GM18511 (cell line): ENCODE data around the gene ZCCHC8.
"Not testable (repeated sequence)": the region's sequence is repeated elsewhere in the genome, so short reads cannot be mapped to it uniquely, and the experiment has no call there.

Experiments used
- ATAC-seq: cut with Tn5 transposase; IDR thresholded peaks from one replicate; pipeline ENCODE4 v1.9.1; 2021; ENCODE audit warnings: mild to moderate bottlenecking, moderate library complexity; ENCODE audit not compliant: unreplicated experiment

Gene ZCCHC8

DNA sequence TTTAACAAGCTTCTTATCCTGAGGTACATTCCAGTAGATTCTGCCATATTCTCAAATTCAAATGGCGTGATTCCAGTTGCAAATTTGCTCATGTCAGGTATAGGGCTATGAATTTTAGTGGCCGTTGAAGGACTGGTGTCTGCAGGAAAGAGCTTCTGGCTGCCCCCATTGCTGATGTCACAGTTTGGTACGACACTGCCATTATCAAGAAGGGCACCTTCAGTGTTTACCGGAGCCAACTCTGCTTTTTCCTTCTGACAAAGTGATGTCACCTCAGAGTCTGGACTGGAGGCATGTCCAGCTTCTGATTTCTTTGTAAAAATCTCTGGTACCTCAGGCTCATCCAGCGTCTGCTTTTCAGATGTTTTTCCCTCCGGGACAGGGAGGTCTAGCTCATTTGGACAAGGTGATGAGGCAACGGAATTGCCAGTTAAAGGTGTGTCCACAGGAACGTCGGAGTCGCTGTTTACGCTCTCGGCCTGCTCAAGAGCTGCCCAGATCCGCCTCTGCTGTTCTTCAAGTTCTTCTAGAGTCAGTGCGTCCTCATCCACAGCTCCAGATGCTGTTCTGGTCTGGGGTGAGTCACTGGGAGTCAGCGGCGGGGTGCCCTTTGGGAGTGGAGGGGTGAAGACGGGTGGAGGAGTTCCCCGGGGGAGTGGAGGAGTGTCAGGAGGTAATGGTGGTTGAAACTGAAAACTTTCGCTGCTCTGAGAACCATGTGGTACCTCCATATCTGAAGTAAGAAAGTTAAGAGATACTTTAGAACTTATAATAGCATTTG, 27.0 kb downstream of the ZCCHC8 start:
- peak; percentile 49 for ATAC-seq

- no peak for ATAC-seq
Measured at GRCh38 chr12:122471324-122472226, 29.2 kb downstream of the ZCCHC8 start.

DNA sequence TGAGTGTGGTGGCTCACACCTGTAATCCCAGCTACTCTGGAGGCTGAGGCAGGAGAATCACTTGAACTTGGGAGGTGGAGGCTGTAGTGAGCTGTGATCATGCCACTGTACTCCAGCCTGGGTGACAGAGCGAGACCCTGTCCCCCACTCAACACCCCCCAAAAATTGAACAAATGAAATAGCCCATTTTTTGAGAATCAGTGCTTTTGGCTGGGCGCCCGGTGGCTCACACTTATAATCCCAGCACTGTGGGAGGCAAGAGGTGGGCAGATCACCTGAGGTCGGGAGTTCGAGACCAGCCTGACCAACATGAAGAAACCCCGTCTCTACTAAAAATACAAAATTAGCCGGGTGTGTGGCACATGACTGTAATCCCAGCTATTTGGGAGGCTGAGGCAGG, 30.2 kb downstream of the ZCCHC8 start:
- not testable (repeated sequence) for ATAC-seq

DNA sequence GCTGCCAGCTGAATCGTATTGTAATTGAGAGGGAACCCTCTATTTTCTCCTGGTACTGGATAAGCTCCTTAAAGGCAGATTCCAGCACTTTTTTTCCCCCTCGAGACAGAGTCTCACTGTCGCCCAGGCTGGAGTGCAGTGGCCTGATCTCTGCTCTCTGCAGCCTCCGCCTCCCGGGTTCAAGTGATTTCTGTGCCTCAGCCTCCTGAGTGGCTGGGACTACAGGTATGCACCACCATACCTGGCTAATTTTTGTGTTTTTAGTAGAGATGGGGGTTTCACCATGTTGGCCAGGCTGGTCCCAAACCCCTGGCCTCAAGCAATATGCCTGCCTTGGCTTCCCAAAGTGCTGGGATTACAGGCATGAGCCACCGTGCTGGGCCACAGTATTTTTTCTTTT, 30.9 kb downstream of the ZCCHC8 start:
- not testable (repeated sequence) for ATAC-seq

- ATAC-seq, result no peak
Measured at GRCh38 chr12:122467983-122468382, 32.7 kb downstream of the ZCCHC8 start.

GRCh38 chr12:122464317-122465042, 36.3 kb downstream of the ZCCHC8 start:
- ATAC-seq, result not testable (repeated sequence)

- no peak for ATAC-seq
Measured at GRCh38 chr12:122460641-122461040, 40.1 kb downstream of the ZCCHC8 start.

GRCh38 chr12:122460061-122460460, 40.7 kb downstream of the ZCCHC8 start:
- ATAC-seq, result no peak

GRCh38 chr12:122459211-122459610, 41.5 kb downstream of the ZCCHC8 start:
- no peak for ATAC-seq

DNA sequence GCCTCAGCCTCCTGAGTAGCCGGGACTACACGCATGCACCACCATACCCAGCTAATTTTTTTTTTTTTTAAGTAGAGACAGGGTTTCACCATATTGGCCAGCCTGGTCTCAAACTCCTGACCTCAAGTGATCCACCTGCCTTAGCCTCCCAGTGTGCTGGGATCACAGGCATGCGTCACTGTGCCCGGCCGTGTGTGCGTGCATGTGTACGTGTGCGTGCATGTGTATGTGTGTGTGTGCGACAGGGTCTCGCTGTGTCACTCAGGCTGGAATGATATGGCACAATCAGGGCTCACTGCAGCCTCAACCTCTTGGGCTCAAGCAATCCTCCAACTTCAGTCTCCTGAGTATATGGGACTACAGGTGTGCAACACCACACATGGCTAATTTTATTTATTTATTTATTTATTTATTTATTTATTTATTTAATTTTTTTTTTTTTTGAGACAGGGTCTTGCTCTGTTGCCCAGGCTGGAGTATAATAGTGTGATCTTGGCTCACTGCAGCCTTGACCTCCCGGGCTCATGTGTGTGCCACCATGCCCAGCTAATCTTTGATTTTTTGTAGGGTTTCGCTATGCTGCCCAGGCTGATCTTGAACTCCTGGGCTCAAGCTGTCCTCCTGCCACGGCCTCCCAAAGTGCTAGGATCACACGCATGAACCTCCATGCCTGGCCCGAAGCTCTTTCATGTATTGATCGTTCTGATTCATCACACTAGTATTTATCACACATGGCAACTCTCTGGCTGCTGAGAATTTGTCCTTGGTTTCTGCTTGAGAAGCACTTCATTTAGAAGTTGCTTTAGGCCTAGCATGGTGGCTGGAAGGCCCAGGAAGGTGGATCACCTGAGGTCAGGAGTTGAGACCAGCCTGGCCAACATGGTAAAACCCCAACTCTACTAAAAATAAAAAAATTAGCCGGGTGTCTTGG, 42.4 kb downstream of the ZCCHC8 start:
- ATAC-seq, result no peak

DNA sequence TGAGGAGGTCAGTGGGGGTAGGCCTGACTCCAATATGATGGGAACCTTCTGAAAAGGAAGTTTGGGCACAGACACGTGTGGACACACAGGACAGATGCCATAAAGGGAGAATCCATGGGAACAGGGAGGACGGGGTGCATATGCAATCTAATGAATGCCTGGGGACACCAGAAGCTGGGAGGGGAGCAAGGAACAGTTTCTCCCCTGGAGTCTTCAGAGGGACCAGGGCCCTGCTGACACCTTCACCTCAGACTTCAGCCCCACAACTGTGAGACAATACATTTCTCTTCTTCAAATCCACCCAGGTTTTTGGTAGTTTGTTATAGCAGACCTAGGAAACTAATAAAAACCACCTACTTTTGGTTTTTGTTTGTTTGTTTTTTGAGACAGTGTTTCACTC, 43.1 kb downstream of the ZCCHC8 start:
- no peak for ATAC-seq

GRCh38 chr12:122454739-122455138, 46.0 kb downstream of the ZCCHC8 start:
- no peak for ATAC-seq

DNA sequence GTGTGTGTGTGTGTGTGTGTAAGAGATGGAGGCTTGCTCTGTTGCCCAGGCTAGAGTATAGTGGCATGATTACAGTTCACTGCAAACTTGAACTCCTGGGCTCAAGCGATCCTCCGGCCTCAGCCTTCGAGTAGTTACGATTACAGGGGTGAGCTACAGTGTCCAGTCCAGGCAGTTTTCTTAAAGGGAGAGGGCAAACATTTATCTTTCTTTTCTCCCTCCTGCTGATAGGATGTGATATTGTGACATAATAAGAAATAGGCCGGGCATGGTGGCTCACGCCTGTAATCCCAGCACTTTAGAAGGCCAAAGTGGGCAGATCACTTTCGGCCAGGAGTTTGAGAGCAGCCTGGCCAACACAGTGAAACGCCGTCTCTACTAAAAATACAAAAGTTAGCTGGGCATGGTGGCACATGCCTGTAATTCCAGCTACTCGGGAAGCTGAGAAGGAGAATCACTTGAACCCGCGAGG, 46.4 kb downstream of the ZCCHC8 start:
- no peak for ATAC-seq

GRCh38 chr12:122452701-122453285, 47.9 kb downstream of the ZCCHC8 start:
- no peak for ATAC-seq

- no peak for ATAC-seq
Measured at GRCh38 chr12:122449317-122449716, 51.4 kb downstream of the ZCCHC8 start.

- not testable (repeated sequence) for ATAC-seq
Measured at GRCh38 chr12:122447825-122448224, 52.9 kb downstream of the ZCCHC8 start.

DNA sequence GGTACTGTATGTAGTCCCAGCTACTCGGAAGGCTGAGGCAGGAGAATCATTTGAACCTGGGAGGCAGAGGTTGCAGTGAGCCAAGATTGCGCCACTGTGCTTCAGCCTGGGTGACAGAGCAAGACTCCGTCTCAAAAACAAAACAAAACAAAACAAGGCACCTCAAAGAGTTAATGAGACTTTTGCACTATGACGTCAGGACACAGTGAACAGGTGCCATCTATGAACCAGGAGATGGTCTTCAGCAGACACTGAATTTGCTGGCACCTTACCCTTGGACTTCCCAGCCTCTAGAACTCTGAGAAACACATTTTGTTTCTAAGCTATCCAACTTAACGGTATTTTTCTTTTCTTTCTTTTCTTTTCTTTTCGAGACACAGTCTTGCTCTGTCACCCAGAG, 54.3 kb downstream of the ZCCHC8 start:
- ATAC-seq, result not testable (repeated sequence)

DNA sequence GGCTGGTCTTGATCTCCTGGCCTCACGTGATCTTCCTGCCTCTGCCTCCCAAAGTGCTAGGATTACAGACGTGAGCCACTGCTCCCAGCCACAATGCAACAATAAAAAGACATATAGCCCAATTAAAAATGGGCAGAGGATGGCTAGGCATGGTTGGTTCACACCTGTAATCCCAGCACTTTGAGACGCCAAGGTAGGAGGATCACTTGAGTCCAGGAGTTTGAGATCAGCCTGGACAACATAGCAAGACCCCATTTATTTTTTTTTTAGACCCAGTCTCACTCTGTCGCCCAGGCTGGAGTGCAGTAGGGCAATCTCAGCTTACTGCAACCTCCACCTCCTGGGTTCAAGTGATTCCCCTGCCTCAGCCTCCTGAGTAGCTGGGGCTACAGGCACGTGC, 56.7 kb downstream of the ZCCHC8 start:
- ATAC-seq, result not testable (repeated sequence)

- not testable (repeated sequence) for ATAC-seq
Measured at GRCh38 chr12:122438822-122439221, 61.9 kb downstream of the ZCCHC8 start.
